Measurements from ENCODE around the gene CHAC1.
A peak's percentile ranks its signal among the peaks of the same experiment; 100 is the strongest.

CHAC1 gene

GRCh38 chr15:40952901-40953712, at the start of gene CHAC1:
Gene CHAC1 (plus strand): TSS chr15:40953471. CDS start chr15:40953584, 113 bp downstream.
- peak; percentile 93 for DNase-seq

GRCh38 chr15:40904552-40905201, 48.6 kb upstream of the CHAC1 start:
- no peak for DNase-seq

- peak; percentile 69 for DNase-seq
These were observed 46.9 kb upstream of the CHAC1 start for GRCh38 chr15:40906091-40906990.

- DNase-seq, result peak; percentile 72
These were observed 46.1 kb upstream of the CHAC1 start for GRCh38 chr15:40906991-40907802.

GRCh38 chr15:40908095-40908494, 45.2 kb upstream of the CHAC1 start:
- no peak for DNase-seq

GRCh38 chr15:40909662-40910630, 43.3 kb upstream of the CHAC1 start:
- no peak for DNase-seq

- DNase-seq, result no peak
These were observed 42.1 kb upstream of the CHAC1 start for GRCh38 chr15:40911141-40911540.

GRCh38 chr15:40911693-40912092, 41.6 kb upstream of the CHAC1 start:
- DNase-seq, result no peak

GRCh38 chr15:40912478-40912877, 40.8 kb upstream of the CHAC1 start:
- DNase-seq, result no peak

- DNase-seq, result no peak
These were observed 39.3 kb upstream of the CHAC1 start for GRCh38 chr15:40914013-40914412.

GRCh38 chr15:40914486-40914885, 38.8 kb upstream of the CHAC1 start:
- no peak for DNase-seq

- no peak for DNase-seq
These were observed 38.1 kb upstream of the CHAC1 start for GRCh38 chr15:40915116-40915661.

- DNase-seq, result no peak
These were observed 37.6 kb upstream of the CHAC1 start for GRCh38 chr15:40915679-40916078.

- no peak for DNase-seq
These were observed 35.7 kb upstream of the CHAC1 start for GRCh38 chr15:40917585-40917984.

- DNase-seq, result no peak
These were observed 35.0 kb upstream of the CHAC1 start for GRCh38 chr15:40918146-40918798.

GRCh38 chr15:40918799-40919392, 34.4 kb upstream of the CHAC1 start:
- DNase-seq, result no peak

- DNase-seq, result no peak
These were observed 31.2 kb upstream of the CHAC1 start for GRCh38 chr15:40921949-40922607.

- no peak for DNase-seq
These were observed 30.7 kb upstream of the CHAC1 start for GRCh38 chr15:40922608-40923005.

GRCh38 chr15:40923551-40923950, 29.7 kb upstream of the CHAC1 start:
- no peak for DNase-seq
